Mucosa of rectum (tissue), 2 donors: Measurements from ENCODE around the gene SCFD2.
"Not testable (repeated sequence)": the region's sequence is repeated elsewhere in the genome, so short reads cannot be mapped to it uniquely, and the experiment has no call there.

Source experiments
- H3K27ac ChIP-seq, 2 donors: one replicate each; pipeline ENCODE4 v1.7.0; 2013; ENCODE audit warnings: inconsistent platforms in 2 of 2, low read depth in 2 of 2, low read length in 2 of 2
- H3K27me3 ChIP-seq, 2 donors: one replicate each; pipeline ENCODE4 v1.7.0; 2013; ENCODE audit warnings: low read length in 2 of 2; ENCODE audit not compliant: control insufficient read depth in 2 of 2, insufficient read depth in 2 of 2
- H3K36me3 ChIP-seq, 2 donors: one replicate each; pipeline ENCODE4 v1.7.0; 2013; ENCODE audit warnings: low read length in 2 of 2; ENCODE audit not compliant: control insufficient read depth in 2 of 2, insufficient read depth in 2 of 2
- H3K4me1 ChIP-seq, 2 donors: one replicate each; pipeline ENCODE4 v1.7.0; 2013; ENCODE audit warnings: low read length in 2 of 2, mild to moderate bottlenecking in 1 of 2; ENCODE audit not compliant: control insufficient read depth in 2 of 2, insufficient read depth in 2 of 2
- H3K4me3 ChIP-seq, 2 donors: one replicate each; pipeline ENCODE4 v1.7.0; 2013; ENCODE audit warnings: low read length in 2 of 2
- H3K9ac ChIP-seq, 2 donors: one replicate each; pipeline ENCODE4 v1.7.0; 2013; ENCODE audit warnings: low read length in 2 of 2, low read depth in 1 of 2, mild to moderate bottlenecking in 1 of 2
- H3K9me3 ChIP-seq, 2 donors: one replicate each; pipeline ENCODE4 v1.7.0; 2013; ENCODE audit warnings: low read length in 2 of 2; ENCODE audit not compliant: control insufficient read depth in 2 of 2
- donor health status: healthy.
- donor health status: Normal muscosa, but diverticular disease.

SCFD2 gene

GRCh38 chr4:52996261-52997131 lies 369.4 kb downstream of the SCFD2 start:
- Histone ChIP-seq H3K4me3 (no peak overlapping the region), H3K9ac (no peak overlapping the region), H3K4me1 (no peaks in the 10 kb centered on the region), H3K36me3 (no peaks in the 10 kb centered on the region), H3K9me3 (no peaks in the 10 kb centered on the region), H3K27me3 (no peaks in the 10 kb centered on the region), H3K27ac (peak overlapping the region in 1 of 2 donors; percentile 39)

GRCh38 chr4:52995360-52996030 lies 370.4 kb downstream of the SCFD2 start:
- Histone ChIP-seq H3K9ac (no peak overlapping the region), H3K27me3 (no peaks in the 10 kb centered on the region), H3K36me3 (no peaks in the 10 kb centered on the region), H3K9me3 (no peaks in the 10 kb centered on the region), H3K27ac (peak overlapping the region in 1 of 2 donors; percentile 39), H3K4me1 (no peaks in the 10 kb centered on the region), H3K4me3 (no peak overlapping the region)

- H3K9me3 ChIP-seq: no peaks in the 10 kb centered on the region
- H3K4me3 ChIP-seq: no peak overlapping the region
- H3K27me3 ChIP-seq: no peaks in the 10 kb centered on the region
- no peaks in the 10 kb centered on the region for H3K36me3 ChIP-seq
- no peak overlapping the region for H3K27ac ChIP-seq
- no peaks in the 10 kb centered on the region for H3K4me1 ChIP-seq
- H3K9ac ChIP-seq: no peak overlapping the region
Measured at GRCh38 chr4:52994567-52994966, 371.3 kb downstream of the SCFD2 start.

GRCh38 chr4:52993771-52994170 lies 372.1 kb downstream of the SCFD2 start:
- no peak overlapping the region for H3K27ac ChIP-seq
- no peak overlapping the region for H3K4me3 ChIP-seq
- no peaks in the 10 kb centered on the region for H3K27me3 ChIP-seq
- H3K9ac ChIP-seq: no peak overlapping the region
- H3K4me1 ChIP-seq: no peaks in the 10 kb centered on the region
- H3K9me3 ChIP-seq: no peaks in the 10 kb centered on the region
- H3K36me3 ChIP-seq: no peaks in the 10 kb centered on the region

GRCh38 chr4:52992551-52992950 lies 373.3 kb downstream of the SCFD2 start:
- not testable (repeated sequence) for H3K27me3 ChIP-seq, H3K27ac ChIP-seq, H3K36me3 ChIP-seq, H3K4me3 ChIP-seq, H3K9me3 ChIP-seq, H3K9ac ChIP-seq, H3K4me1 ChIP-seq

GRCh38 chr4:52991472-52991871 lies 374.4 kb downstream of the SCFD2 start:
- Histone ChIP-seq H3K9me3 (no peaks in the 10 kb centered on the region), H3K9ac (no peak overlapping the region), H3K27me3 (no peaks in the 10 kb centered on the region), H3K36me3 (no peaks in the 10 kb centered on the region), H3K4me1 (no peaks in the 10 kb centered on the region), H3K4me3 (no peak overlapping the region), H3K27ac (no peak overlapping the region)

- Histone ChIP-seq H3K27ac (no peak overlapping the region), H3K4me1 (no peaks in the 10 kb centered on the region), H3K4me3 (no peak overlapping the region), H3K9me3 (no peaks in the 10 kb centered on the region), H3K27me3 (no peaks in the 10 kb centered on the region), H3K9ac (no peak overlapping the region), H3K36me3 (no peaks in the 10 kb centered on the region)
Measured at GRCh38 chr4:52990706-52991105, 375.2 kb downstream of the SCFD2 start.

- no peak overlapping the region for H3K27ac ChIP-seq
- H3K4me1 ChIP-seq: no peaks in the 10 kb centered on the region
- no peak overlapping the region for H3K9ac ChIP-seq
- H3K4me3 ChIP-seq: no peak overlapping the region
- H3K27me3 ChIP-seq: no peaks in the 10 kb centered on the region
- no peaks in the 10 kb centered on the region for H3K9me3 ChIP-seq
- H3K36me3 ChIP-seq: no peaks in the 10 kb centered on the region
Measured at GRCh38 chr4:52989865-52990264, 376.0 kb downstream of the SCFD2 start.

GRCh38 chr4:52987392-52988056 lies 378.3 kb downstream of the SCFD2 start:
- peaks cover 0 to 3% of the 10 kb centered on the region in 2 donors for H3K4me1 ChIP-seq
- H3K4me3 ChIP-seq: no peak overlapping the region
- no peaks in the 10 kb centered on the region for H3K9me3 ChIP-seq
- no peak overlapping the region for H3K27ac ChIP-seq
- H3K9ac ChIP-seq: no peak overlapping the region
- H3K27me3 ChIP-seq: no peaks in the 10 kb centered on the region
- H3K36me3 ChIP-seq: no peaks in the 10 kb centered on the region

GRCh38 chr4:52984462-52984881 lies 381.4 kb downstream of the SCFD2 start:
- H3K4me1 ChIP-seq: peaks cover 0 to 3% of the 10 kb centered on the region in 2 donors
- H3K9me3 ChIP-seq: no peaks in the 10 kb centered on the region
- H3K9ac ChIP-seq: no peak overlapping the region
- no peak overlapping the region for H3K27ac ChIP-seq
- H3K4me3 ChIP-seq: no peak overlapping the region
- H3K36me3 ChIP-seq: peaks cover 0 to 2% of the 10 kb centered on the region in 2 donors
- no peaks in the 10 kb centered on the region for H3K27me3 ChIP-seq
